Peyer's patch (tissue), 4 donors: ENCODE results near the gene ITGB3. TPM values are rescaled to one million over a fixed set of nuclear protein-coding genes. Genes with fewer than 3 reads are reported as not detected.
A peak's percentile ranks its signal among the peaks of the same experiment; 100 is the strongest.

ENCODE experiments used
- DNase-seq, 3 donors: peaks; one replicate each; pipeline ENCODE4 v3.0.0-alpha.2; 2017 to 2019
- H3K27ac ChIP-seq, 4 donors: fragments of 200-600 bp; sonication (generic); one replicate each; pipeline ENCODE4 v1.5.1; 2016 to 2019
- H3K27me3 ChIP-seq, 2 donors: fragments of 200-600 bp; sonication (generic); one replicate each; pipeline ENCODE4 v1.5.1; 2019
- H3K36me3 ChIP-seq, 3 donors: fragments of 200-600 bp; sonication (generic); one replicate each; pipeline ENCODE4 v1.5.1; 2016 to 2019
- H3K4me1 ChIP-seq, 4 donors: fragments of 200-600 bp; sonication (generic); one replicate each; pipeline ENCODE4 v1.5.1; 2016 to 2019
- H3K4me3 ChIP-seq, 4 donors: fragments of 200-600 bp; sonication (generic); 1 replicate in 3 of 4; 2 replicates in 1 of 4; pipeline ENCODE4 v1.5.1; 2016 to 2019; ENCODE audit warnings: mild to moderate bottlenecking in 1 of 4
- H3K9me3 ChIP-seq, 4 donors: fragments of 200-600 bp; sonication (generic); one replicate each; pipeline ENCODE4 v1.5.1; 2016 to 2019; ENCODE audit warnings: mild to moderate bottlenecking in 1 of 4
- POLR2A ChIP-seq, 2 donors: fragments of 450-650 bp; IDR thresholded peaks; one replicate each; pipeline ENCODE4 v1.5.1; 2017; ENCODE audit warnings: antibody characterized with exemption in 2 of 2, mild to moderate bottlenecking in 2 of 2, moderate library complexity in 2 of 2
- total RNA-seq, 4 donors: library from RNA; depleted of rRNA; stranded (reverse); fragments of >200 nt; gene quantifications; one replicate each; pipeline ENCODE4 v1.1.0, GENCODE V29; 2016
- TF ChIP-seq, protein P1 (sequence below), 6 experiments: fragments of 450-650 bp in 4 of 6; fragments of 200-600 bp in 2 of 6; sonication (generic) in 1 of 6; IDR thresholded peaks; one replicate each; pipeline ENCODE4 v1.5.1; 2017 to 2019; ENCODE audit warnings: antibody characterized with exemption in 6 of 6, mild to moderate bottlenecking in 3 of 6, moderate library complexity in 1 of 6

ITGB3 gene
- total RNA-seq, 4 donors from 2014 or later: 4.6 to 18.2 (median 6.6) TPM

GRCh38 chr17:47304186-47304585 is 50.6 kb downstream of the ITGB3 start:
- H3K9me3 ChIP-seq: no peaks in the 10 kb centered on the region
- no peak overlapping the region for H3K27ac ChIP-seq
- no peak overlapping the region for H3K4me3 ChIP-seq
- DNase-seq: no peak
- H3K4me1 ChIP-seq: peaks cover 0 to 4% (median 0%) of the 10 kb centered on the region in 4 donors
- H3K27me3 ChIP-seq: no peaks in the 10 kb centered on the region
- peaks cover 0 to 5% (median 0%) of the 10 kb centered on the region in 3 donors for H3K36me3 ChIP-seq
- TF ChIP-seq, protein P1, sequence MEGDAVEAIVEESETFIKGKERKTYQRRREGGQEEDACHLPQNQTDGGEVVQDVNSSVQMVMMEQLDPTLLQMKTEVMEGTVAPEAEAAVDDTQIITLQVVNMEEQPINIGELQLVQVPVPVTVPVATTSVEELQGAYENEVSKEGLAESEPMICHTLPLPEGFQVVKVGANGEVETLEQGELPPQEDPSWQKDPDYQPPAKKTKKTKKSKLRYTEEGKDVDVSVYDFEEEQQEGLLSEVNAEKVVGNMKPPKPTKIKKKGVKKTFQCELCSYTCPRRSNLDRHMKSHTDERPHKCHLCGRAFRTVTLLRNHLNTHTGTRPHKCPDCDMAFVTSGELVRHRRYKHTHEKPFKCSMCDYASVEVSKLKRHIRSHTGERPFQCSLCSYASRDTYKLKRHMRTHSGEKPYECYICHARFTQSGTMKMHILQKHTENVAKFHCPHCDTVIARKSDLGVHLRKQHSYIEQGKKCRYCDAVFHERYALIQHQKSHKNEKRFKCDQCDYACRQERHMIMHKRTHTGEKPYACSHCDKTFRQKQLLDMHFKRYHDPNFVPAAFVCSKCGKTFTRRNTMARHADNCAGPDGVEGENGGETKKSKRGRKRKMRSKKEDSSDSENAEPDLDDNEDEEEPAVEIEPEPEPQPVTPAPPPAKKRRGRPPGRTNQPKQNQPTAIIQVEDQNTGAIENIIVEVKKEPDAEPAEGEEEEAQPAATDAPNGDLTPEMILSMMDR (IDR thresholded peaks at IDR 0.05): no peak
- no peak for TF ChIP-seq POLR2A (IDR thresholded peaks at IDR 0.05)

- H3K36me3 ChIP-seq: no peaks in the 10 kb centered on the region
- no peaks in the 10 kb centered on the region for H3K9me3 ChIP-seq
- H3K4me3 ChIP-seq: no peak overlapping the region
- DNase-seq: no peak
- H3K27me3 ChIP-seq: no peaks in the 10 kb centered on the region
- peaks cover 0 to 4% (median 0%) of the 10 kb centered on the region in 4 donors for H3K4me1 ChIP-seq
- TF ChIP-seq, protein P1 (IDR thresholded peaks at IDR 0.05): no peak
- TF ChIP-seq POLR2A (IDR thresholded peaks at IDR 0.05): no peak
- peak overlapping the region in 2 of 4 donors; percentile 14 to 44 for H3K27ac ChIP-seq
These were observed 51.8 kb downstream of the ITGB3 start for GRCh38 chr17:47305302-47305923.

GRCh38 chr17:47310186-47310733 is 56.6 kb downstream of the ITGB3 start:
- Histone ChIP-seq H3K4me1 (peaks cover 0 to under 1% (median 0%) of the 10 kb centered on the region in 4 donors), H3K27ac (no peak overlapping the region), H3K4me3 (no peak overlapping the region), H3K36me3 (no peaks in the 10 kb centered on the region), H3K27me3 (no peaks in the 10 kb centered on the region), H3K9me3 (no peaks in the 10 kb centered on the region)
- no peak for TF ChIP-seq POLR2A (IDR thresholded peaks at IDR 0.05)
- TF ChIP-seq, protein P1 (IDR thresholded peaks at IDR 0.05): no peak
- no peak for DNase-seq

GRCh38 chr17:47311420-47311819 is 57.8 kb downstream of the ITGB3 start:
- no peak overlapping the region for H3K4me3 ChIP-seq
- H3K36me3 ChIP-seq: no peaks in the 10 kb centered on the region
- no peak for TF ChIP-seq POLR2A (IDR thresholded peaks at IDR 0.05)
- TF ChIP-seq, protein P1 (IDR thresholded peaks at IDR 0.05): no peak
- no peak for DNase-seq
- H3K27ac ChIP-seq: no peak overlapping the region
- H3K27me3 ChIP-seq: no peaks in the 10 kb centered on the region
- no peaks in the 10 kb centered on the region for H3K4me1 ChIP-seq
- H3K9me3 ChIP-seq: no peaks in the 10 kb centered on the region

DNA sequence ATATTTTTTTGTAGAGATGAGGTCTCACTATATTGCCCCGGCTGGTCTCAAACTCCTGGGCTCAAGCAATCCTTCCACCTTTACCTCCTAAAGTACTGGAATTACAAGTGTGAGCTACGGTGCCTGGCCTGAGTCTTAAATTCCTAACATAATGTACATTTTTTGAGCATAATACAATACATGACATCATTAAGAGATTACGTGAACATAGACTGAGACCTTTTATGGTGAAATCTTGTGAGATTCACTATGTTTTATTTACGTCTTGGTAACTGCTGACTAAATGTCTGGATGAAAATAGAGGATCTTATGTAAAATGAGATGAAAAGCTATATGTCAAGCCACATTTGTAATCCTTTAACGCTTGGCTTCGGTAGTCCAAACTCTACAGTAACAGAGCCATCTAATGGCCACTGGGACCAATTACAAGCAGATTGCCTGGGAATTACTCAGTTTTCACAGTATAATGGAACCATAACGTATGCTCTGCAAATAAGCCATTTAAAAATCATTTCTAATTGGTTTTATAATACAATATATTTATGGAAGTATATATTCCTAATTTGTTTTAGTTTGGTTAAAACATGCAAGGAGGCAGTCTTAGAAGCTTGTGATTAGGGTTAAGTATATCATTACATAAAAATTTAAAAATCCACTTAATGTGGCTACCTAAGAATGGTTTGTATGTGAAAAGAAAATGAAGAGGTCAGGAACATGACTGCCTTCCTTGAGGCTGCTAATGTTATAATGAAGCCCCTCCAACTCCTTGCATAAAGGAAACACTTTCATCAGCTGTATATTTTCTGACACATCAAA is 62.0 kb downstream of the ITGB3 start:
- H3K27me3 ChIP-seq: no peaks in the 10 kb centered on the region
- H3K27ac ChIP-seq: peak overlapping the region in 3 of 4 donors; percentile 44 to 77 (median 70)

More for the DNA sequence above, 62.0 kb downstream of the ITGB3 start:
- H3K36me3 ChIP-seq: no peaks in the 10 kb centered on the region
- DNase-seq: peak in 1 of 3 donors; percentile 71
- H3K9me3 ChIP-seq: no peaks in the 10 kb centered on the region
- no peaks in the 10 kb centered on the region for H3K4me1 ChIP-seq
- H3K4me3 ChIP-seq: no peak overlapping the region
- TF ChIP-seq, protein P1 (IDR thresholded peaks at IDR 0.05): peak; percentile 34 to 96 (median 90)
- no peak for TF ChIP-seq POLR2A (IDR thresholded peaks at IDR 0.05)
